GM12873 (cell line): Measurements from ENCODE around the gene NTRK1.

ENCODE experiments used
- TF ChIP-seq, protein P1 (sequence below): IDR thresholded peaks from 2 replicates; pipeline ENCODE4 v1.5.1; 2012; ENCODE audit warnings: low read depth, mild to moderate bottlenecking, moderate library complexity, low read length, control low read depth; ENCODE audit not compliant: insufficient read depth; ENCODE audit errors: missing control alignments

NTRK1 gene

DNA sequence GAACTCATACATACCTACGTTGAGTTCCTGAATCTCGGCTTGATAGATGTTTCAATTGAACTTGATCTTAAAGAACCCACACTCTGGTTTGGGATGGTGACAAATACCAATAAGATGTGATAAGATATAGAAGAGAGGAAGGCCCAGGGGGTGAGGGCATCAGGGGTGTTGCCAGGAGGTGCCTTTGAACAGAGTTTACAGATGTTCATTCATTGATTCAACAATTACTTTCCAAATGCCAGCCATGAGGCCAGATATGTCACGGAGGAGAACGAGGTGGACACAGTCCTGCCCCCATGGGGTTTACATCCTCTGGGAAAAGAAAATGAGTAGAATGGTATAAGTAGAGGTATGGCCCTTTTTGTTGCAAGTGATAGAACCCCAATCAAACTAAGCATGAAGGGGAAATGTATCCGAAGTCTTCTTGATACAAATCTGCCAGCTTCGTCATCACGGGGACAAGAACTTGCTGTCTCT lies 60.4 kb downstream of the NTRK1 start:
- TF ChIP-seq, protein P1, sequence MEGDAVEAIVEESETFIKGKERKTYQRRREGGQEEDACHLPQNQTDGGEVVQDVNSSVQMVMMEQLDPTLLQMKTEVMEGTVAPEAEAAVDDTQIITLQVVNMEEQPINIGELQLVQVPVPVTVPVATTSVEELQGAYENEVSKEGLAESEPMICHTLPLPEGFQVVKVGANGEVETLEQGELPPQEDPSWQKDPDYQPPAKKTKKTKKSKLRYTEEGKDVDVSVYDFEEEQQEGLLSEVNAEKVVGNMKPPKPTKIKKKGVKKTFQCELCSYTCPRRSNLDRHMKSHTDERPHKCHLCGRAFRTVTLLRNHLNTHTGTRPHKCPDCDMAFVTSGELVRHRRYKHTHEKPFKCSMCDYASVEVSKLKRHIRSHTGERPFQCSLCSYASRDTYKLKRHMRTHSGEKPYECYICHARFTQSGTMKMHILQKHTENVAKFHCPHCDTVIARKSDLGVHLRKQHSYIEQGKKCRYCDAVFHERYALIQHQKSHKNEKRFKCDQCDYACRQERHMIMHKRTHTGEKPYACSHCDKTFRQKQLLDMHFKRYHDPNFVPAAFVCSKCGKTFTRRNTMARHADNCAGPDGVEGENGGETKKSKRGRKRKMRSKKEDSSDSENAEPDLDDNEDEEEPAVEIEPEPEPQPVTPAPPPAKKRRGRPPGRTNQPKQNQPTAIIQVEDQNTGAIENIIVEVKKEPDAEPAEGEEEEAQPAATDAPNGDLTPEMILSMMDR, result no peak

DNA sequence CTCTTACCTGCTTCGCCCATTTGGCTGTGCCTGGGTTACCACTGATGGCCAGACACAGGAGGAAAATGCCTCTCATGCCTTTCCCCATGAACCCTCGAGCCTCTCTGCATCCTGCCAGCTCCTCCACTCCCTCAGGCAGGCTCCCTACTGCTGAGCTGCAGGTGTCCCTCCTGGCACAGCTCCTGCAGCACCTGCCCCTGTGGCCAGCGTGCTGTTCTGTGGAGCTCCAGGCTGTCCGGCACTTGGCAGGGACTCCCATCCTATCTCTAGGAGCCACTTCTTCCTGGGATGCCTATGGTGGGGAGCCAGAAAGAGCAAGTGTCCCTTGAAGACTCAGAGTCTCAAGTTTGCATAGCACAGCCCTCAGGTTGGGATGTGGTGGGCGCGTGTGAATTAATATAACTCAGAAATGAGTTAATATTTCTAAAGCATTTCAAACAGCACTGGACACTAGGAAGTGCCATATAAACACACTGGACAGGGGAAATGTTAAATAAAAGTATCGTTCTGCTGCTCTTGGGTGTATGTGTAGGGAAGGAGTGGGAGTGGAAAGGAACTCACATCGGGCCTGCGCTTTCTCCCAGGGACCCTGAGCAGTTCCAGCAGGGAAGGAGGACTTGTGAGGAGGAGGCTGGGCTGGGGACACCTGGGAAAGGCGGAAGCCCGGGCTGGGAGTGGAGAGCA lies 62.5 kb downstream of the NTRK1 start:
- TF ChIP-seq, protein P1, result no peak

DNA sequence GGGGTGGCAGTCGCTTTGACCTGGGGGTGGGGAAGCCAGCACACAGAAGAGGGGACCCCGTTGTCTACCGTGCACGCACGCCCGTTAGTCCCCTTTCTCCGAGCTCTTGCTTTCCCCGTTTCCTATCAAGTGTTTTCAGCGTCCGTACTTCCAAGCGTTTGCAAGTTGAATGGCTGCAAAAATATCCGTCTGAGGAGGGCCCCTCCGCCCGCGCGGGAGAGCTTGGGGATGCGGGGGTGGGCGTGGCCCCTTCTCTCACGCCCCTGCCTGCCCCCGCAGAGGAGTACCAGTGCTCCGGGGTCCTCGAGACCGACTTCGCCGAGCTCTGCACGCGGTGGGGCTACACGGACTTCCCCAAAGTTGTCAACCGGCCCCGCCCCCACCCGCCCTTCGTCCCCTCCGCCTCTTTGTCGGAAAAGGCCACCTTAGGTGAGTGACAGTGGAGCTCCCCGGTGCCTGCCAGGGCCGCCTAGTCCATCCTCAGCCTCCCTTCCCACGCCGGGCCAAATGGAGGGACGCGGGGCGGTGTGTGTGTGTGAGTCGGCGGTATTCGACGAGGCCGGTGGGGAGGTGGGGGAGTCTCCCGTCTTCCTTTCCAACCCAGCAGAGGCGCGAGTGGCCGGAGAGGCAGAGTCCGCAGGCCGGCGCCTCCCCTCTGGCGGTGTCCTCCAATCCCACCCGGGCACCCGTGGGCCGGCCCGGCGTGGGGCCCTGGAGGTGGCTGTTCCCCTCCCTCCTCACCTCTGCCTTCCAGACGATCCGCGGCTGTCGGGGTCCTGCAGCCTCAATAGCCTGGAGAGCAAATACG lies 63.2 kb downstream of the NTRK1 start:
- TF ChIP-seq, protein P1, result no peak

DNA sequence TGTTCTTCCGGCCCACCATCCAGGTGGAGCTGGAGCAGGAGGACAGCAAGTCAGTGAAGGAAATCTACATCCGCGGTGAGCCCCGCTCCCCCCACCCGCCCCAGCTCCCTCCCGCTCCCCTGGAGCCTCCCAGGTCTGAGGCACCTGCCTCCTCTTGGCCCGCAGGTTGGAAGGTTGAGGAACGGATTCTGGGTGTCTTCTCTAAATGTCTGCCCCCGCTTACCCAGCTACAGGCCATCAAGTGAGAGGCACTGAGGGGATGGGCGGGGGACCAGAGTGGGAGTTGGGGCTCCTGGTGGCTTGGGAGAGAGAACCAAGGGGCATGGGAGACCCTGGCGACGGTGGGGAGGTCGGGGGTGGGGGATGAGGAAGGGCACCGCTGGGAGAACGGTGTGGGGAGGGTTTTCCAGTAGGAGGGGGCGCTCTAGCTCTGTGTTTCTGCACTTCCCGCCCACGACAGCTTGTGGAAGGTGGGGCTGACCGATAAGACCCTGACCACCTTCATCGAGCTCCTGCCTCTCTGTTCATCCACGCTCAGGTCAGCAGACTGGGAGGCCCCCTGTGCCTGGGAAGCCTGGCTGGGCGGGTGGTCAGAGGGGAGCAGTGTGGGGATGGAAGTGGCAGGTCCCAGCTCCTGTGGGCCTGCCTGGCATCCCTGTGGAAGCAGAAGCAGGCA lies 64.0 kb downstream of the NTRK1 start:
- TF ChIP-seq, protein P1, result no peak

DNA sequence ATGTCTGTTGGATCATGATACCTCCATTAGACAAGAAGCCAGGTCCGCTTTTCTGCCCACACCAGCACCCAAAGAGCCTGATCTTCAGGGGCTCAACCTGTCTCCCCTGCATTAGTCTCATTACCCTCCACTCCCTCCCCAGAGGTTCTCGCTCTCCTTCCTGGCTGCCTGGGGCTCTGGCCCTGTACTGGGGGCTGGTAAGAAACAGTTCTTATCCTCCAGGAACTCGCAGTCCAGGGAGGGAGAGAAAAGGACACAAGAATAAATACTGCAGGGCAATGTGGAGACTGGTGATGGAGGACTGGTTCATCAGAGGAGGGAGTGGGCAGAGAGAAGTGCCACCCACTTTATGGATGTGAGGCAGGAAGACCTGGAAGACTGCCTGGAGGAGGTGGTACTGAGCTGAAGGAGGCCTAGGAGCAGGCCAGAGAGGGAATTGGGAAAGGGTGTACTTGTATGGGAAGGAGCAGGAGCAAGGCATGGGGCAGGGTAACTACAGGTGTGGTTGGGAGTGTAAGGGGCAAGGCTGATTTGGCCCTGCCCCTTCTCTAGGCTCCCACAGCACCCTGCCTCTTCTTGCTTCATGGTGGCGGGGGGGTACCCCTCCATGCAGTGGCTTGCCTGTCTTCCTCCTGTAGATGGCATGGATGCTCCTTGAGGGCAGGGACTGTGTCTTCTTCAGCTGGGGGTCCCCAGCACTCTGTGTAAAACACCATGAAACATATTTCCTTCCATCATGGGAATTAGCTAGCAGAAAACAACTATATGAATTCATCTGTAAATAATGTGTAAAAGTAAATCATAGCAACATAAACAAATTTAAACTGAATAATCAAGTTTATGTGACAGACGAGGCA lies 64.7 kb downstream of the NTRK1 start:
- TF ChIP-seq, protein P1, result no peak

DNA sequence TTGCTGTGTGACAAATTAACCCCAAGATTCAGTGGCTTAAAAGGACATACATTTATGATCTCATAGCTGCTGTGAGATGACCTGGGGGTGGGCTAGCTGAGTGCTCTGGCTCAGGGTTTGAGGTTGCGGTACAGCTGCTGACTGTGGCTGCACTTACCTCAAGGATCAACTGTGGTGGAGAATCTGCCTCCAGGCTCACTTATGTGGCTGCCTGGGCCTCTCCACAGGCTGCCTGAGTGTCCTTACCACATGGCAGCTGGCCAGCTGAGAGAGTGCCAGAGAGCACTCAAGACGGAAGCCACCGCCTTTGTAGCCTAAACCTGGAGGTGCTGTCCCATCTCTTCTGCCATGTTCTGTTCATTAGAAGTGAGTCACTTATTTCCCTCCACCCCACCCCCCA lies 65.5 kb downstream of the NTRK1 start:
- TF ChIP-seq, protein P1, result no peak
